H1 (cell line): Measurements from ENCODE around the gene RPN2. TPM values are rescaled to one million over a fixed set of nuclear protein-coding genes. Genes with fewer than 3 reads are reported as not detected.

Experiments used
- BRCA1 ChIP-seq: IDR thresholded peaks from 2 replicates; pipeline ENCODE4 v1.6.1; 2012; ENCODE audit warnings: low read depth, low read length, improper control_type of control experiment
- CHD2 ChIP-seq: IDR thresholded peaks from 2 replicates; pipeline ENCODE4 v1.6.1; 2012; ENCODE audit warnings: low read length, improper control_type of control experiment
- CREB1 ChIP-seq: IDR thresholded peaks from 2 replicates; pipeline ENCODE4 v1.6.1; 2012; ENCODE audit warnings: inconsistent platforms
- CTBP2 ChIP-seq: IDR thresholded peaks from 2 replicates; pipeline ENCODE4 v1.7.0; 2011; ENCODE audit warnings: borderline replicate concordance, mild to moderate bottlenecking, moderate library complexity, mixed read lengths, low read length; ENCODE audit not compliant: insufficient read depth, insufficient read length
- HDAC2 ChIP-seq, 2 experiments: fragments of 300-600 bp in 1 of 2; sonication (generic) in 1 of 2; IDR thresholded peaks; 2 replicates each; pipeline ENCODE4 v1.6.1; 2011 to 2012; ENCODE audit warnings: low read depth in 2 of 2, low read length in 2 of 2, mild to moderate bottlenecking in 2 of 2, moderate library complexity in 2 of 2, borderline replicate concordance in 1 of 2, inconsistent platforms in 1 of 2
- polyA plus RNA-seq, 7 experiments: library from polyadenylated mRNA; depleted of rRNA in 3 of 7; stranded (reverse) in 5 of 7; unstranded in 2 of 7; fragments of >200 nt in 5 of 7; fragments of 200-250 nt in 2 of 7; gene quantifications; 1 replicate in 5 of 7; 2 replicates in 1 of 7; 4 replicates in 1 of 7; pipeline versions ENCODE4 v1.2.1 to v1.2.3, GENCODE V29; 2011 to 2013; ENCODE audit warnings: missing spikeins in 2 of 7, mixed read lengths in 2 of 7
- total RNA-seq: library from RNA; stranded (reverse); fragmentation: NEBNext Ultra II Directional; extraction: Animal tissue kit (Norgen Biotek cat#: 25700); gene quantifications from 2 replicates; pipeline ENCODE4 v1.2.1, GENCODE V29; 2021
- TF ChIP-seq, protein P1 (sequence below): IDR thresholded peaks from 2 replicates; pipeline ENCODE4 v1.6.1; 2012; ENCODE audit warnings: inconsistent platforms
- TF ChIP-seq, protein P2 (sequence below): IDR thresholded peaks from 2 replicates; pipeline ENCODE4 v1.6.1; 2012; ENCODE audit warnings: inconsistent platforms

The RPN2 gene
- total and polyA plus RNA-seq, 2 of the 8 experiments (the other 6 are each of a cell fraction or from before 2014, with no cell fraction given) = 236 to 379 TPM

DNA sequence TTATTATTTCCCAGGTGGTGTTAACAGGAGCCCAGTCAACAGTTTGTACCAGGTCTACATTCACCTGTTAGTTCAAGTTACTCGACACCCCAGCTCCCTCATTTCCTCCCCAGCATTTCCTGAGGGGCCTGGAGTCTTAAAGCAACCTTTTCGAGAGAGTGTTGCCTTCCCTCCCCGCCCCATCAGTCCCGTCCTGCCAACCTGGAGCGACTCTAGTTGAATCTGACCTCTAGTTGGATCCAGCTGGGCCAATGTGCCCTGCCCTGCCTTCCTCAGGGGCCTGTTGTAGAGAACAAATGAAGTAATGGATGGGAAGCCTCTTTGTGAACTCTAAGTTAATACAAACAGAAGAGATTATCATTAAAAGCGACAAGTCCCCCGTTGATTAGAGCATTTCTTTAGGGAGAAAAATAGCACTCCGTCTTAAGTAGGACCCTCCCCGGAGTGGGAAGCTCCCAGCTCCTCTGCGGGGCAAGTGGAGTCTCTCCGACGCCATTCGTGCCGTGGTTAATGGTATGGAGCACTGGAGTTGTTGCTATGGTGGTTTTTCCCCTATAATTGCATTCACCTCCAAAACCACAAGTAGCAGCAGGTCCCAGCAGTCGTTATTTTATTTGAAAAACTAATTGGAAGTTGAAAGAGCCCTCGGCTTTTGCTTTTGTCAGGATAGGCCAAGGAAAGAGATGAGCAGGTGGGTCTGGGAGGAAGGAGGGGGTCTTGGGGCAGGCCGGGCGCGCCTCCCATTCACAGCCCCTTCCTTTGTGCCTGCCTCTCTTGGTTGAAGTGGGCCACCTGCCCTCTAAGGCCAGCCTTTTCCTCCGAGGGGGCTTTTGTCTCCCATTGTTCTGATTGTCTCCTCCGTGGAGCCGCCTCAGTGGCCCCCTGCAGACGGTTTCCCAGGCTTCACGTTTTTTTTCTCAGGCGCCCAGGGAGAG lies 66.4 kb downstream of the RPN2 start (continued):
- 0 out of 4 replicates have a peak, but pooled peaks of 1 of the 2 experiments have one; percentile 4 for TF ChIP-seq HDAC2 (IDR thresholded peaks at IDR 0.05; ENCODE audit: borderline replicate concordance in 1 of 2, low read depth in 2 of 2, low read length in 2 of 2)
- TF ChIP-seq CREB1 = no peak
- TF ChIP-seq, protein P1, sequence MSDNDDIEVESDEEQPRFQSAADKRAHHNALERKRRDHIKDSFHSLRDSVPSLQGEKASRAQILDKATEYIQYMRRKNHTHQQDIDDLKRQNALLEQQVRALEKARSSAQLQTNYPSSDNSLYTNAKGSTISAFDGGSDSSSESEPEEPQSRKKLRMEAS = peak; percentile 55
- TF ChIP-seq CHD2 = no peak
- TF ChIP-seq, protein P2, sequence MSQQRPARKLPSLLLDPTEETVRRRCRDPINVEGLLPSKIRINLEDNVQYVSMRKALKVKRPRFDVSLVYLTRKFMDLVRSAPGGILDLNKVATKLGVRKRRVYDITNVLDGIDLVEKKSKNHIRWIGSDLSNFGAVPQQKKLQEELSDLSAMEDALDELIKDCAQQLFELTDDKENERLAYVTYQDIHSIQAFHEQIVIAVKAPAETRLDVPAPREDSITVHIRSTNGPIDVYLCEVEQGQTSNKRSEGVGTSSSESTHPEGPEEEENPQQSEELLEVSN = peak; percentile 45; the same call in 1 of the 2 replicates
- no peak for TF ChIP-seq CTBP2
- TF ChIP-seq BRCA1 = no peak
